ENCODE results near the gene EXOSC9. TPM values are rescaled to one million over a fixed set of nuclear protein-coding genes. Genes with fewer than 3 reads are reported as not detected.

Gene EXOSC9
- 23.8 to 31.8 TPM (median 25.3 TPM) in 5 replicates for total RNA-seq (2022; extraction: Qiagen RNA extraction)

GRCh38 chr4:121800961-121801714, at the start of gene EXOSC9:
EXOSC9 (plus strand) TSS chr4:121801323; CDS start chr4:121801425, 102 bp downstream.

GRCh38 chr4:121764702-121765367, 36.3 kb upstream of the EXOSC9 start, which contains the start of gene SMIM43:
SMIM43 (minus strand) TSS chr4:121765164; CDS start chr4:121765105, 59 bp downstream.

GRCh38 chr4:121823505-121824170, 22.5 kb downstream of the EXOSC9 start, which contains the start of gene CCNA2:
CCNA2 (minus strand) TSS chr4:121823883; CDS start chr4:121823628, 255 bp downstream.

Other genes with a start within 250 kb of the EXOSC9 start
- 489 to 626 TPM (median 509 TPM) in 5 replicates for gene ANXA5, start 104.3 kb upstream of the EXOSC9 start, total RNA-seq (2022; extraction: Qiagen RNA extraction)
- 0.11 to 0.29 TPM (median 0.23 TPM) in 5 replicates for gene SMIM43, start 36.2 kb upstream of the EXOSC9 start, total RNA-seq (2022; extraction: Qiagen RNA extraction)
- gene CCNA2, start 22.6 kb downstream of the EXOSC9 start, total RNA-seq (2022; extraction: Qiagen RNA extraction) = 38.4 to 46.7 TPM (median 43.2 TPM) in 5 replicates
- 12.2 to 15.0 TPM (median 14.3 TPM) in 5 replicates for gene BBS7, start 69.2 kb downstream of the EXOSC9 start, total RNA-seq (2022; extraction: Qiagen RNA extraction)
- gene TRPC3, start 150.7 kb downstream of the EXOSC9 start, total RNA-seq (2022; extraction: Qiagen RNA extraction) = 0.06 to 0.09 TPM (median 0.08 TPM) in 5 replicates

All from A549 treated with AZD2906 at 1 μM for 4 hours (cell line).